HEK293T (cell line): ENCODE results near the gene OTOP3.
A peak's percentile ranks its signal among the peaks of the same experiment; 100 is the strongest.
"Not testable (repeated sequence)": the region's sequence is repeated elsewhere in the genome, so short reads cannot be mapped to it uniquely, and the experiment has no call there.

Experiments
- CTCF ChIA-PET: fragments of 350-600 bp; formaldehyde crosslinking; extraction: SDS; loops from one replicate; lab custom pipeline; 2021; ENCODE audit warnings: antibody characterized with exemption, inconsistent platforms; lab: Yijun Ruan, JAX
- POLR2A ChIA-PET: fragments of 350-600 bp; formaldehyde crosslinking; extraction: SDS; loops from one replicate; lab custom pipeline; 2020; ENCODE audit warnings: antibody characterized with exemption, inconsistent platforms; lab: Yijun Ruan, JAX
- DNase-seq: peaks from one replicate; pipeline ENCODE4 v3.0.0; 2012; ENCODE audit warnings: mixed read lengths; ENCODE audit errors: extremely low spot score
- ARNT ChIP-seq: fragments of 450-650 bp; IDR thresholded peaks from 2 replicates; pipeline ENCODE4 v1.6.1; 2017; ENCODE audit warnings: mild to moderate bottlenecking
- BHLHE40 ChIP-seq: fragments of 450-650 bp; IDR thresholded peaks from 2 replicates; pipeline ENCODE4 v1.6.1; 2016; ENCODE audit warnings: mild to moderate bottlenecking, moderate library complexity, borderline replicate concordance
- CTBP1 ChIP-seq: fragments of 450-650 bp; IDR thresholded peaks from 2 replicates; pipeline ENCODE4 v1.6.1; 2016; ENCODE audit warnings: borderline replicate concordance
- ELF4 ChIP-seq: fragments of 450-650 bp; IDR thresholded peaks from 2 replicates; pipeline ENCODE4 v1.6.1; 2017; ENCODE audit warnings: antibody characterized with exemption
- FOXA1 ChIP-seq: fragments of 450-650 bp; IDR thresholded peaks from 2 replicates; pipeline ENCODE4 v1.6.1; 2016; ENCODE audit warnings: mild to moderate bottlenecking
- FOXK2 ChIP-seq: fragments of 450-650 bp; IDR thresholded peaks from 2 replicates; pipeline ENCODE4 v1.6.1; 2016; ENCODE audit warnings: mild to moderate bottlenecking
- HDGF ChIP-seq: fragments of 450-650 bp; IDR thresholded peaks from 2 replicates; pipeline ENCODE4 v1.6.1; 2017; ENCODE audit warnings: antibody characterized with exemption, borderline replicate concordance
- L3MBTL2 ChIP-seq: fragments of 450-650 bp; conservative IDR thresholded peaks from 2 replicates; pipeline ENCODE4 v1.6.1; 2016; ENCODE audit warnings: mild to moderate bottlenecking
- LEF1 ChIP-seq: fragments of 450-650 bp; IDR thresholded peaks from 2 replicates; pipeline ENCODE4 v1.6.1; 2017; ENCODE audit warnings: mild to moderate bottlenecking, borderline replicate concordance
- NFRKB ChIP-seq: fragments of 450-650 bp; IDR thresholded peaks from 2 replicates; pipeline ENCODE4 v1.6.1; 2016; ENCODE audit warnings: mild to moderate bottlenecking, moderate library complexity
- PKNOX1 ChIP-seq: fragments of 450-650 bp; IDR thresholded peaks from 2 replicates; pipeline ENCODE4 v1.6.1; 2016
- SP1 ChIP-seq: fragments of 450-650 bp; IDR thresholded peaks from 2 replicates; pipeline ENCODE4 v1.6.1; 2017
- SUZ12 ChIP-seq: fragments of 450-650 bp; IDR thresholded peaks from 2 replicates; pipeline ENCODE4 v1.6.1; 2016; ENCODE audit warnings: mild to moderate bottlenecking
- TARDBP ChIP-seq: fragments of 450-650 bp; IDR thresholded peaks from 2 replicates; pipeline ENCODE4 v1.6.1; 2016
- ZNF384 ChIP-seq: fragments of 450-650 bp; IDR thresholded peaks from 2 replicates; pipeline ENCODE4 v1.6.1; 2016

OTOP3 gene

DNA sequence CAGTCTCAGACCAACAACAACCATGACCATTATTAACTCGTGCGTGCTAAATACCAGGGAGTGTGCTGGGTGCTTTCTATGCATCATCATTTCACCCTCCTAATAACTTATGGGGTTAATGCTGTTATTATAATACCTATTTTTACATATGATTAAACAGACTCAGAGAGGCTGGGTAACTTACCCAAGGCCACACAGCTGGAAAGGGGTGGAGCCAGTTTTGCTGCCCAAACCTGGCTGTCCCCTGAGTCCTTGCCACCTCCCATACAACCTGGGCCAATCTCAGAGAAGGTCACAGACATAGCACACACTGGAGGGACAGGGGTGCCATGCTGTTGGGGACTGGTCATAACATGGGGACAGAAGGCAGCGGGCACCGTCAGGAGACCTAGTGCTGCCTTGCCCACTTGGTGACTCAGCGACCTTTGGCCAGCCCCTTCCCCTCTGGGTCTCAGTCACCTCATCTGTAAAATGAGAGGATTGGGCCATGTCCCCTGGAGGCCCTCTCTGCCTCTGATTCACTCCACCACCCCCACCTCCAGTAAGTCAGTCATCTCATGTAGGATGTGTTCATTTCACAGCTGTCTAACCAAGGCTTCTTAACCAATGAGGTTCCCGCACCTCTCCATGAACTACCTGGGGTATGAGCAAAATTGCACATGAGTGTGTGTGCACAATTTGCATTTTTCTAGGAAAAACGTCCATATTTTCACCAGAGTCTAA is 30.9 kb upstream of the OTOP3 start:
- ChIA-PET CTCF (no interaction called here), POLR2A (interaction anchor here (0.8 to 4.6 kb wide), 2 partner anchors 16 to 32 kb away, joined by 3 to 36 read pairs; partner anchors contain the start of gene FDXR)
- DNase-seq: no peak
- TF ChIP-seq LEF1 (no peak), TARDBP (no peak), FOXA1 (no peak), L3MBTL2 (no peak), SUZ12 (no peak), HDGF (no peak), ARNT (no peak), BHLHE40 (no peak), CTBP1 (no peak), ELF4 (no peak)

DNA sequence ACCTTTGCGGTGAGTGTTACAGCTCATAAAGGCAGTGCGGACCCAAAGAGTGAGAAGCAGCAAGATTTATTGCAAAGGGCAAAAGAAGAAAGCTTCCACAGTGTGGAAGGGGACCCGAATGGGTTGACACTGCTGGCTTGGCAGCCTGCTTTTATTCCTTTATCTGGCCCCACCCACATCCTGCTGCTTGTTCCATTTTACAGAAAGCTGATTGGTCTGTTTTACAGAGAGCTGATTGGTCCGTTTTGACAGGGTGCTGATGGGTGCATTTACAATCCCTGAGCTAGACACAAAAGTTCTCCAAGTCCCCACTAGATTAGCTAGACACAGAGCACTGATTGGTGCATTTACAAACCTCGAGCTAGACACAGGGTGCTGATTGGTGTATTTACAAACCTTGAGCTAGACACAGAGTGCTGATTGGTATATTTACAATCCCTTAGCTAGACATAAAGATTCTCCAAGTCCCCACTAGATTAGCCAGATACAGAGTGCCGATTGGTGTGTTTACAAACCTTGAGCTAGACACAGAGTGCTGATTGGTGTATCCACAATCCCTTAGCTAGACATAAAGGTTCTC is 29.4 kb upstream of the OTOP3 start:
- DNase-seq: not testable (repeated sequence)
- ChIA-PET CTCF (interaction anchor here (0.6 to 1.0 kb wide), 3 partner anchors 15 to 41 kb away, joined by 3 to 5 read pairs (median 3); no protein-coding TSS in a partner anchor), POLR2A (interaction anchor here (4.6 kb wide), 1 partner anchor 33 kb away, joined by 36 read pairs; the partner anchor contains the start of gene FDXR)
- 0 out of 2 replicates have a peak, but pooled peaks have one; percentile 7 for TF ChIP-seq PKNOX1

GRCh38 chr17:74907012-74907411 is 28.7 kb upstream of the OTOP3 start:
- ChIA-PET POLR2A (interaction anchor here (4.6 kb wide), 1 partner anchor 34 kb away, joined by 36 read pairs; the partner anchor contains the start of gene FDXR), CTCF (interaction anchor here (0.7 to 1.0 kb wide), 2 partner anchors 16 to 41 kb away, joined by 3 to 5 read pairs; no protein-coding TSS in a partner anchor)
- no peak for DNase-seq
- TF ChIP-seq HDGF (no peak), SUZ12 (no peak)

- POLR2A ChIA-PET: interaction anchor here (0.8 kb wide), 1 partner anchor 36 kb away, joined by 4 read pairs; no protein-coding TSS in a partner anchor
- DNase-seq, CTCF ChIA-PET: not testable (repeated sequence)
These were observed 26.6 kb upstream of the OTOP3 start for GRCh38 chr17:74909097-74909496.

- DNase-seq, CTCF ChIA-PET, POLR2A ChIA-PET: not testable (repeated sequence)
These were observed 24.3 kb upstream of the OTOP3 start for GRCh38 chr17:74911423-74911822.

DNA sequence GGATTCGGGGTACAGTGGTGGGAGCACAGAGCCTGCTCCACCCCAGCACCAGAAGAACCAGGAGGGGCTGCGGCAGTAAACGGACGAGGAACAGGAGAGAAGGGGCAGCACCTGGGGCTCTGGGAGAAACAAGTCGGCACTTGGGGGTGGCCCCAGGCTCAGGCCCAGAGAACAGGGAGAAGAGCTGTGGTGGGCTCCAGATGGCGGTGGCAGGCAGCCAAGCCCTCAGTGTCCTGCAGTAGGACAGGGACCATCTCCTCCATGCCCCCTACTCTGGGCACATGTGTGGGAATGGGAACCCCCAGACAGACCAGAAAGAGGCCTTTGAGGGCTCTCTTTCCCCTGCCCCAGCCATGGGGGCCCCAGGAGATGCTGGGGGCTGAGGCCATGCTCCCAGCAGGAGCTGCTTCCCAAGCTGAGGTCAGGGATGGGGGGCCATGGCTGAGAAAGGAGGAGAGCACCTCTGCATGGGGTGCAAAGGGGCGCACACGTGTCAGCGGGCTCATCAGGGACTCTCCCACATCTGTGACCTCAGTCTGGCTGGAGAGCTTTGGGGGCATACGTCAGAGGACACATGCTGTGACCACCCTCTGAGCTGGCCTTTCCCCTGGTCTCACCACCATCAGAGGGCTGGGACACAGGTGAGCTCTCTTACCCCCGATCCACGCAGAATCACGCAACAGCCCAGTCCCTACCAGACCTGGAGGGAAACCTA is 19.4 kb upstream of the OTOP3 start:
- DNase-seq: no peak
- CTCF ChIA-PET: no interaction called here
- TF ChIP-seq ZNF384 (no peak), NFRKB (no peak), LEF1 (no peak), TARDBP (no peak), BHLHE40 (no peak), L3MBTL2 (no peak), CTBP1 (no peak), FOXA1 (no peak), SP1 (no peak), PKNOX1 (no peak), SUZ12 (no peak), HDGF (no peak), ELF4 (no peak), FOXK2 (no peak)
- POLR2A ChIA-PET: interaction anchor here (1.8 kb wide), 1 partner anchor 43 kb away, joined by 7 read pairs; the partner anchor contains the start of gene FDXR

DNA sequence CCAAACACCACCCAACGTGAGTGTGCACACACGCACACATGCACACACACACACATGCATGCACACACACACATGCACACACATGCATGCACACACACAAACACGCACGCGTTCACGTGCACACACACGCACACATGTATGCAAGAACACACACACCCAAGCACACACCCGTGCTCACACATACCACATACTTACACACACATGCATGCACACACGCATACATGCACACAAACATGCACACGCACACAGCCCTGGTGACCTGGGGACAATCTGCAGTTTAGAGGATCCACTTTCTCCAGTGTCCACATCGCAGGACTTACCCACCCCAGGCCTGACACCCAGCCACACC is 18.9 kb upstream of the OTOP3 start:
- DNase-seq: no peak
- no peak for TF ChIP-seq ARNT
- no peak for TF ChIP-seq SP1
- TF ChIP-seq ZNF384: no peak
- TF ChIP-seq CTBP1: no peak
- TF ChIP-seq L3MBTL2: no peak
- TF ChIP-seq BHLHE40: no peak
- no peak for TF ChIP-seq NFRKB
- no peak for TF ChIP-seq LEF1
- TF ChIP-seq FOXK2: no peak
- no peak for TF ChIP-seq PKNOX1
- TF ChIP-seq SUZ12: no peak
- no peak for TF ChIP-seq TARDBP
- TF ChIP-seq HDGF: no peak
- no peak for TF ChIP-seq FOXA1
- no peak for TF ChIP-seq ELF4
- CTCF ChIA-PET: no interaction called here
- POLR2A ChIA-PET: interaction anchor here (1.8 kb wide), 1 partner anchor 44 kb away, joined by 7 read pairs; the partner anchor contains the start of gene FDXR
